T-helper 2 cell (primary cell): ENCODE measurements around the gene HPCA.
A peak's percentile ranks its signal among the peaks of the same experiment; 100 is the strongest.
"Not testable (repeated sequence)": the region's sequence is repeated elsewhere in the genome, so short reads cannot be mapped to it uniquely, and the experiment has no call there.

Experiments used
- DNase-seq, 5 experiments: peaks; one replicate each; pipeline versions ENCODE4 v3.0.0 to v3.0.0-alpha.2; 2012 to 2022

HPCA gene

GRCh38 chr1:32903991-32904785, 17.9 kb downstream of the HPCA start:
- no peak for DNase-seq

- DNase-seq: no peak
These were observed 18.5 kb downstream of the HPCA start for GRCh38 chr1:32904797-32905196.

GRCh38 chr1:32905588-32905987, 19.3 kb downstream of the HPCA start:
- DNase-seq: not testable (repeated sequence)

GRCh38 chr1:32906654-32907053, 20.4 kb downstream of the HPCA start:
- DNase-seq: no peak

- no peak for DNase-seq
These were observed 21.1 kb downstream of the HPCA start for GRCh38 chr1:32907435-32907834.

- DNase-seq: no peak
These were observed 24.0 kb downstream of the HPCA start for GRCh38 chr1:32910319-32910718.

GRCh38 chr1:32915766-32916706, 29.7 kb downstream of the HPCA start:
- no peak for DNase-seq

GRCh38 chr1:32917521-32917920, 31.2 kb downstream of the HPCA start:
- DNase-seq: peak in 1 of 5 experiments; percentile 43

- DNase-seq: no peak
These were observed 31.9 kb downstream of the HPCA start for GRCh38 chr1:32918179-32918578.

GRCh38 chr1:32919811-32920733, 33.8 kb downstream of the HPCA start:
- no peak for DNase-seq

- no peak for DNase-seq
These were observed 34.5 kb downstream of the HPCA start for GRCh38 chr1:32920833-32921232.

- no peak for DNase-seq
These were observed 38.6 kb downstream of the HPCA start for GRCh38 chr1:32924881-32925344.

- peak in 1 of 5 experiments; percentile 58 for DNase-seq
These were observed 39.3 kb downstream of the HPCA start for GRCh38 chr1:32925403-32926162.

GRCh38 chr1:32926562-32926961, 40.3 kb downstream of the HPCA start:
- DNase-seq: no peak

GRCh38 chr1:32927441-32927840, 41.1 kb downstream of the HPCA start:
- no peak for DNase-seq

- no peak for DNase-seq
These were observed 42.0 kb downstream of the HPCA start for GRCh38 chr1:32928285-32928684.

- no peak for DNase-seq
These were observed 42.4 kb downstream of the HPCA start for GRCh38 chr1:32928715-32929114.

GRCh38 chr1:32929366-32929765, 43.1 kb downstream of the HPCA start:
- no peak for DNase-seq

GRCh38 chr1:32931760-32932159, 45.5 kb downstream of the HPCA start:
- DNase-seq: no peak

GRCh38 chr1:32933742-32934322, 47.5 kb downstream of the HPCA start:
- no peak for DNase-seq

- DNase-seq: no peak
These were observed 48.2 kb downstream of the HPCA start for GRCh38 chr1:32934535-32934934.
